Measurements from ENCODE around the gene TUFM. TPM values are rescaled to one million over a fixed set of nuclear protein-coding genes. Genes with fewer than 3 reads are reported as not detected.

The TUFM gene
- total RNA-seq, 1 donor from 2014 or later = 51.9 TPM

Small RNA genes within 50 kb of the gene (small RNA-seq; reads per million reads assigned to genes)
- gene RF00416 (ENCODE audit: low replicate concordance) = not detected

Other genes with a start within 250 kb of the TUFM start
- 0.39 TPM for gene SULT1A2, start 249.3 kb downstream of the TUFM start, total RNA-seq
- gene SULT1A1, start 236.3 kb downstream of the TUFM start, total RNA-seq = 12.0 TPM
- gene NPIPB8, start 208.3 kb downstream of the TUFM start, total RNA-seq = 1.7 TPM
- 170 TPM for gene EIF3C, start 134.9 kb downstream of the TUFM start, total RNA-seq
- 6.3 TPM for gene NPIPB9, start 94.6 kb downstream of the TUFM start, total RNA-seq
- gene ATXN2L, start 23.3 kb downstream of the TUFM start, total RNA-seq = 48.2 TPM
- gene SH2B1, start 17.5 kb upstream of the TUFM start, total RNA-seq = 10.9 TPM
- gene ATP2A1, start 32.1 kb upstream of the TUFM start, total RNA-seq = 64.1 TPM
- gene RABEP2, start 78.9 kb upstream of the TUFM start, total RNA-seq = 23.3 TPM
- not detected for gene CD19, start 85.6 kb upstream of the TUFM start, total RNA-seq
- 18.3 TPM for gene NFATC2IP, start 104.6 kb upstream of the TUFM start, total RNA-seq
- gene SPNS1, start 128.4 kb upstream of the TUFM start, total RNA-seq = 16.5 TPM
- gene LAT, start 138.7 kb upstream of the TUFM start, total RNA-seq = 1.6 TPM